GM23248 (cell line): ENCODE results near the gene PYGO2. TPM values are rescaled to one million over a fixed set of nuclear protein-coding genes. Genes with fewer than 3 reads are reported as not detected.

Source experiments
- DNase-seq: peaks from one replicate; pipeline ENCODE4 v3.0.0-alpha.2; 2015
- H2AFZ ChIP-seq: fragments of 200-600 bp; sonication (generic); 2 replicates; pipeline ENCODE4 v1.6.1; 2016; ENCODE audit warnings: antibody characterized with exemption
- H3F3A ChIP-seq: fragments of 200-600 bp; sonication (generic); 2 replicates; pipeline ENCODE4 v1.6.1; 2016; ENCODE audit warnings: mild to moderate bottlenecking, antibody characterized with exemption, mixed run types; ENCODE audit not compliant: insufficient read depth
- H3K27ac ChIP-seq: fragments of 200-600 bp; sonication (generic); 2 replicates; pipeline ENCODE4 v1.5.1; 2016; ENCODE audit warnings: mild to moderate bottlenecking
- H3K27me3 ChIP-seq: fragments of 200-600 bp; sonication (generic); replicated peaks from 2 replicates; pipeline ENCODE4 v1.6.1; 2016; ENCODE audit warnings: mild to moderate bottlenecking; ENCODE audit not compliant: insufficient read depth
- H3K36me3 ChIP-seq: fragments of 200-600 bp; sonication (generic); 2 replicates; pipeline ENCODE4 v1.6.1; 2016; ENCODE audit warnings: low read depth, mild to moderate bottlenecking
- H3K4me1 ChIP-seq: fragments of 200-600 bp; sonication (generic); 2 replicates; pipeline ENCODE4 v1.6.1; 2016; ENCODE audit warnings: mild to moderate bottlenecking; ENCODE audit not compliant: insufficient read depth
- H3K4me2 ChIP-seq: fragments of 200-600 bp; sonication (generic); one replicate; pipeline ENCODE4 v1.6.1; 2016; ENCODE audit warnings: mild to moderate bottlenecking; ENCODE audit not compliant: unreplicated experiment
- H3K4me3 ChIP-seq: fragments of 200-600 bp; sonication (generic); 2 replicates; pipeline ENCODE4 v1.5.1; 2016; ENCODE audit warnings: mild to moderate bottlenecking
- H3K79me2 ChIP-seq: fragments of 200-600 bp; sonication (generic); 2 replicates; pipeline ENCODE4 v1.6.1; 2016; ENCODE audit warnings: mild to moderate bottlenecking; ENCODE audit not compliant: insufficient read depth
- H3K9ac ChIP-seq: fragments of 200-600 bp; sonication (generic); 2 replicates; pipeline ENCODE4 v1.6.1; 2016; ENCODE audit warnings: mild to moderate bottlenecking
- H3K9me2 ChIP-seq: fragments of 200-600 bp; sonication (generic); 2 replicates; pipeline ENCODE4 v1.6.1; 2016; ENCODE audit warnings: mixed run types, mild to moderate bottlenecking, moderate library complexity; ENCODE audit not compliant: insufficient read depth
- H3K9me3 ChIP-seq: fragments of 200-600 bp; sonication (generic); one replicate; pipeline ENCODE4 v1.6.1; 2017; ENCODE audit warnings: low read depth
- H4K20me1 ChIP-seq: fragments of 200-600 bp; sonication (generic); 2 replicates; pipeline ENCODE4 v1.6.0; 2016; ENCODE audit not compliant: insufficient read depth
- EZH2 ChIP-seq: fragments of 200-600 bp; sonication (generic); IDR thresholded peaks from 2 replicates; pipeline ENCODE4 v1.6.1; 2018; ENCODE audit warnings: antibody characterized with exemption, mild to moderate bottlenecking; ENCODE audit not compliant: insufficient read depth, poor library complexity, severe bottlenecking
- EZH2phosphoT487 ChIP-seq: fragments of 200-600 bp; sonication (generic); IDR thresholded peaks from 2 replicates; pipeline ENCODE4 v1.6.1; 2018; ENCODE audit warnings: antibody characterized with exemption, moderate library complexity, mild to moderate bottlenecking, low read depth; ENCODE audit not compliant: insufficient read depth
- WGBS, 2 experiments: methylation state at CpG; one replicate each; pipeline ENCODE4 v1.1.6; 2015 to 2017; ENCODE audit warnings: low lambda C conversion rate in 2 of 2, low coverage in 1 of 2; ENCODE audit errors: missing lambda C conversion rate in 2 of 2; 5-methylcytosine and 5-hydroxymethylcytosine counted together
- in situ Hi-C: fragments of 300-500 bp; cut with MboI; formaldehyde crosslinking; loops from 2 replicates; pipeline ENCODE4 v1.15.0; 2020
- polyA plus RNA-seq: library from polyadenylated mRNA; unstranded; fragments of >200 nt; fragmentation: Nextera tagmentation; extraction: Ambion mirVana; gene quantifications from 2 replicates; pipeline ENCODE4 v1.2.1, GENCODE V29; 2016
- total RNA-seq: library from RNA; depleted of rRNA; stranded (reverse); fragments of >200 nt; shearing (Covaris generic); gene quantifications from 2 replicates; pipeline ENCODE4 v1.2.3, GENCODE V29; 2014

Gene PYGO2
- total and polyA plus RNA-seq, 2 experiments from 2014 or later, result 14.7 to 14.9 TPM

- TF ChIP-seq EZH2phosphoT487 (no peak), EZH2 (no peak)
- H3K4me1 ChIP-seq, result no peaks in the 10 kb centered on the region
- H3K4me3 ChIP-seq, result no peak overlapping the region
- no peak overlapping the region for H3K9ac ChIP-seq
- no peaks in the 10 kb centered on the region for H3K79me2 ChIP-seq
- in situ Hi-C loops, result no loop called here
- H3K4me2 ChIP-seq, result no peak overlapping the region
- no peaks in the 10 kb centered on the region for H3K27me3 ChIP-seq
- H3K36me3 ChIP-seq, result no peaks in the 10 kb centered on the region
- H3K27ac ChIP-seq, result no peak overlapping the region
- DNase-seq, result no peak
- H3K9me2 ChIP-seq, result no peaks in the 10 kb centered on the region
- no peaks in the 10 kb centered on the region for H3K9me3 ChIP-seq
- no peaks in the 10 kb centered on the region for H4K20me1 ChIP-seq
- WGBS, 2 experiments, result 90 to 91% methylated on average over 13 of the region's 13 CpGs
- H3F3A ChIP-seq, result no peaks in the 10 kb centered on the region
- no peak overlapping the region for H2AFZ ChIP-seq
Measured at GRCh38 chr1:154926201-154926600, 35.4 kb downstream of the PYGO2 start.

GRCh38 chr1:154925335-154926170 is 36.0 kb downstream of the PYGO2 start:
- no peak overlapping the region for H3K4me3 ChIP-seq
- no peaks in the 10 kb centered on the region for H3K9me2 ChIP-seq
- no peak overlapping the region for H2AFZ ChIP-seq
- no peak overlapping the region for H3K4me2 ChIP-seq
- TF ChIP-seq EZH2 (no peak), EZH2phosphoT487 (no peak)
- no peaks in the 10 kb centered on the region for H3K4me1 ChIP-seq
- no peak for DNase-seq
- no peaks in the 10 kb centered on the region for H3K36me3 ChIP-seq
- no peaks in the 10 kb centered on the region for H3K79me2 ChIP-seq
- 98 to 100% methylated on average over 3 of the region's 3 CpGs for WGBS, 2 experiments
- H4K20me1 ChIP-seq, result no peaks in the 10 kb centered on the region
- H3K9me3 ChIP-seq, result no peaks in the 10 kb centered on the region
- in situ Hi-C loops, result no loop called here
- H3K27me3 ChIP-seq, result no peaks in the 10 kb centered on the region
- no peak overlapping the region for H3K9ac ChIP-seq
- H3K27ac ChIP-seq, result no peak overlapping the region
- H3F3A ChIP-seq, result no peaks in the 10 kb centered on the region

DNA sequence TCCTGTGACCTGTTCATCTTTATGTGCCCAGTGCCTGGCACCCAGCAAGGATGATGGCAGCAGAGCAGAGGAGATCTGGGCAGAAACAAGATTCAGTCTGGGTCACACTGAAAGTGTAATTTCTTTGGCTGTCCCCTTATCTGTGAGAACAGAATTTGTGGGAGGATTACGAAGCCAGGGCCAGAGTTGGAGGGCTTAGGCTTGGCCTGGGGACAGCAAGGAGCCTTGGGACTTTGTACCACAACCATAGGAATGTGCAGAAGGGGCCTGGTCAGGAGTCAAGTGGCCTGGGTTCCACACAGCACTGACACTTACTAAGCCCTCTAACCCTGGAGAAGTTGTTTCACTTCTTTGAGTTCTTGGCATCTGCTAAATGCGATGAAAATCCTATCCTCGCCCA is 37.9 kb downstream of the PYGO2 start:
- no peaks in the 10 kb centered on the region for H4K20me1 ChIP-seq
- no peaks in the 10 kb centered on the region for H3K27me3 ChIP-seq
- in situ Hi-C loops, result no loop called here
- no peaks in the 10 kb centered on the region for H3K36me3 ChIP-seq
- no peak overlapping the region for H3K4me2 ChIP-seq
- no peaks in the 10 kb centered on the region for H3F3A ChIP-seq
- 92 to 98% methylated on average over 3 of the region's 3 CpGs for WGBS, 2 experiments
- no peak overlapping the region for H2AFZ ChIP-seq
- H3K9me2 ChIP-seq, result no peaks in the 10 kb centered on the region
- no peak overlapping the region for H3K27ac ChIP-seq
- H3K4me1 ChIP-seq, result no peaks in the 10 kb centered on the region
- H3K9me3 ChIP-seq, result no peaks in the 10 kb centered on the region
- H3K79me2 ChIP-seq, result no peaks in the 10 kb centered on the region
- no peak overlapping the region for H3K4me3 ChIP-seq
- TF ChIP-seq EZH2, result no peak
- no peak for TF ChIP-seq EZH2phosphoT487
- H3K9ac ChIP-seq, result no peak overlapping the region
- no peak for DNase-seq

- DNase-seq, result no peak
- Histone ChIP-seq H3K4me2 (no peak overlapping the region), H3K9ac (no peak overlapping the region), H4K20me1 (no peaks in the 10 kb centered on the region), H3K27ac (no peak overlapping the region), H3K9me3 (no peaks in the 10 kb centered on the region), H3K4me3 (no peak overlapping the region), H3K27me3 (no peaks in the 10 kb centered on the region), H2AFZ (no peak overlapping the region), H3F3A (no peaks in the 10 kb centered on the region), H3K4me1 (no peaks in the 10 kb centered on the region), H3K79me2 (no peaks in the 10 kb centered on the region), H3K36me3 (no peaks in the 10 kb centered on the region), H3K9me2 (no peaks in the 10 kb centered on the region)
- WGBS, 2 experiments, result 79 to 81% methylated on average over 3 of the region's 3 CpGs
- in situ Hi-C loops, result no loop called here
- no peak for TF ChIP-seq EZH2
- no peak for TF ChIP-seq EZH2phosphoT487
Measured at GRCh38 chr1:154913273-154913672, 48.3 kb downstream of the PYGO2 start.
